NT2/D1 (cell line): ENCODE data around the gene NPTXR.
"Not testable (repeated sequence)": the region's sequence is repeated elsewhere in the genome, so short reads cannot be mapped to it uniquely, and the experiment has no call there.

ENCODE experiments used
- DNase-seq: peaks from one replicate; pipeline ENCODE4 v3.0.0-alpha.2; 2011; ENCODE audit warnings: low read depth, low spot score
- H3K27me3 ChIP-seq: 2 replicates; pipeline ENCODE4 v1.6.0; 2011; ENCODE audit warnings: mild to moderate bottlenecking; ENCODE audit not compliant: insufficient read length, insufficient read depth
- H3K36me3 ChIP-seq: 2 replicates; pipeline ENCODE4 v1.6.1; 2011; ENCODE audit warnings: mild to moderate bottlenecking, low read length, mixed read lengths; ENCODE audit not compliant: insufficient read depth, insufficient read length
- H3K4me1 ChIP-seq: 2 replicates; pipeline ENCODE4 v1.5.1; 2011; ENCODE audit not compliant: insufficient read depth, insufficient read length
- H3K4me3 ChIP-seq: 2 replicates; pipeline ENCODE4 v1.5.1; 2011; ENCODE audit warnings: low read depth; ENCODE audit not compliant: insufficient read length
- H3K9ac ChIP-seq: 2 replicates; pipeline ENCODE4 v1.6.0; 2011; ENCODE audit warnings: low read depth; ENCODE audit not compliant: insufficient read length
- H3K9me3 ChIP-seq: 2 replicates; pipeline ENCODE4 v1.5.1; 2011; ENCODE audit warnings: mild to moderate bottlenecking, low read length; ENCODE audit not compliant: insufficient read depth
- SUZ12 ChIP-seq: IDR thresholded peaks from 2 replicates; pipeline ENCODE4 v1.6.1; 2011; ENCODE audit not compliant: insufficient read length, insufficient read depth; ENCODE audit errors: extremely low read depth
- YY1 ChIP-seq: IDR thresholded peaks from 2 replicates; pipeline ENCODE4 v1.6.1; 2011; ENCODE audit not compliant: insufficient read length, insufficient read depth
- ZNF274 ChIP-seq: IDR thresholded peaks from 2 replicates; pipeline ENCODE4 v1.6.1; 2011; ENCODE audit warnings: mild to moderate bottlenecking, low read depth, low read length

NPTXR gene

GRCh38 chr22:38823637-38824036 lies 20.2 kb downstream of the NPTXR start:
- Histone ChIP-seq H3K9me3 (no peaks in the 10 kb centered on the region), H3K4me1 (no peaks in the 10 kb centered on the region), H3K27me3 (no peaks in the 10 kb centered on the region), H3K9ac (no peak overlapping the region), H3K36me3 (peaks cover 7% of the 10 kb centered on the region), H3K4me3 (no peak overlapping the region)
- TF ChIP-seq ZNF274 (no peak), SUZ12 (no peak), YY1 (no peak)
- DNase-seq, result no peak

DNA sequence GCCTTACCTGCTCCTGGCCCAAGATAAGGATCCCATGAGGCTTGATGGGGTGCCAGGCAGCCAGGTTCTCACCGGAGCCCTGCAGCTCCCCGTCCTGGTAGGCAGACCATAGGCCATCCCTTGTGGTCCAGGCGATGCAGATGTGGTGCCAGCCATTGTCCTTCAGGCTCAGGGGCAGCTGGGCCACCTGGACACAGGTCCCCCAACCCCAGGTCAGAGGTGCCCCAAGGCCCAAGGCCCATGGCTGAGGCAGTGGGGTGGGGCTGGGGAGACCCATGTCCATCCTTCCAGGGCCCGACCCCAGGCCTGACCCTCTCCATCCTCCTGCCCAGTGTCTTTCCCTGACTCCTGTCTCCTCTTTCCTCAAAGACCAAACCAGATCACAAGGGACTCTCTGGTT lies 20.8 kb downstream of the NPTXR start:
- Histone ChIP-seq H3K4me3 (no peak overlapping the region), H3K36me3 (peaks cover 7% of the 10 kb centered on the region), H3K9ac (no peak overlapping the region), H3K27me3 (no peaks in the 10 kb centered on the region), H3K9me3 (no peaks in the 10 kb centered on the region), H3K4me1 (no peaks in the 10 kb centered on the region)
- DNase-seq, result no peak
- TF ChIP-seq YY1 (no peak), ZNF274 (no peak), SUZ12 (no peak)

- no peak overlapping the region for H3K9ac ChIP-seq
- DNase-seq, result no peak
- H3K9me3 ChIP-seq, result no peaks in the 10 kb centered on the region
- H3K27me3 ChIP-seq, result no peaks in the 10 kb centered on the region
- no peak for TF ChIP-seq YY1
- TF ChIP-seq ZNF274, result no peak
- no peak for TF ChIP-seq SUZ12
- H3K4me3 ChIP-seq, result no peak overlapping the region
- H3K4me1 ChIP-seq, result peaks cover 4% of the 10 kb centered on the region
- H3K36me3 ChIP-seq, result no peaks in the 10 kb centered on the region
Measured at GRCh38 chr22:38820020-38820419, 23.8 kb downstream of the NPTXR start.

DNA sequence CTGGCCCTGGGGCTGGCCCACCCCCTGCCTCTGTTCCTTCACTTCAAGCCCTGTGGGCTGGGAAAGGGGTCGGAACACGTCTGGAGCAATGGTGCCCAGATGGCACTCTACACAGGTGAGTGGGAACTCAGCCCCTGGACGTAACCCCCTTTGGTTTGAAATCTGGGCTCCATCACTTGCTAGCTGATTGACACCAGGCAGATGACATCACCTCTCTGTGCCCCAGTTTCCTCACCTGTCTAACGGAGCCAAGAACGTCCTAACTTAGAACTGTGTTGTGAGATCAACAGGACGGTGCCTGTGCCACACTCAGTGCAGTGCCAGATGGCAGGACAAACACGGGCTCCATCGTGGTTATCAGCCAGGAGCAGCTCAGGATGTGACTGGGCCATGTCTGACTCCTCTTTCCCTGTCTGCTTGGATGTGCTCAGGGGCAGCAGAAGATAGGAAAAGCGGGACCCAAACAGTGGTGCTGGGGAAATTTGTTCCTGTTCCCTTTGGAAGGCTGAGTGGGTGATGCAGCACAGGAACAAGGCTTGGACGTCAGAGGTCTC lies 24.4 kb downstream of the NPTXR start:
- Histone ChIP-seq H3K9me3 (no peaks in the 10 kb centered on the region), H3K4me3 (no peak overlapping the region), H3K9ac (no peak overlapping the region), H3K36me3 (no peaks in the 10 kb centered on the region), H3K27me3 (no peaks in the 10 kb centered on the region), H3K4me1 (peaks cover 4% of the 10 kb centered on the region)
- no peak for DNase-seq
- TF ChIP-seq ZNF274 (no peak), SUZ12 (no peak), YY1 (no peak)

DNA sequence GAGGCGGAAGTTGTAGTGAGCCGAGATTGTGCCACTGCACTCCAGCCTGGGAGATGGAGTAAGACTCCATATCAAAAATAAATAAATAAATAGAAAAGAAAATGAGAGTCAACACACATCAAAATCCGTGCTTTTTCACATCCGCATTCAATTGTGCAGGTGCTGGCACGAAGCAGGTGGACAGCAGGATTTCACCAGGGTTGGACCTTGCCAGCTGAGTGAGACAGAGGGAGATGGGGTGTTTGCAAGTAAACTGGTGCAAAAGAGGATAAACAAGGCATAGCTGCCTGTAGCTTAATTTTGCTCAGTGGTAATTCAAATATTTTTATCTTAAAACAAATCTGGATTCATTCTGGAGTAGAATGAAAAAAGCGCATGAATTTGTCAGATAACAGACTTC lies 26.6 kb downstream of the NPTXR start:
- no peak for TF ChIP-seq SUZ12
- TF ChIP-seq YY1, result no peak
- TF ChIP-seq ZNF274, result no peak
- peaks cover 4% of the 10 kb centered on the region for H3K4me1 ChIP-seq
- H3K36me3 ChIP-seq, result no peaks in the 10 kb centered on the region
- no peak overlapping the region for H3K4me3 ChIP-seq
- H3K27me3 ChIP-seq, result no peaks in the 10 kb centered on the region
- no peak overlapping the region for H3K9ac ChIP-seq
- DNase-seq, result no peak
- no peaks in the 10 kb centered on the region for H3K9me3 ChIP-seq

DNA sequence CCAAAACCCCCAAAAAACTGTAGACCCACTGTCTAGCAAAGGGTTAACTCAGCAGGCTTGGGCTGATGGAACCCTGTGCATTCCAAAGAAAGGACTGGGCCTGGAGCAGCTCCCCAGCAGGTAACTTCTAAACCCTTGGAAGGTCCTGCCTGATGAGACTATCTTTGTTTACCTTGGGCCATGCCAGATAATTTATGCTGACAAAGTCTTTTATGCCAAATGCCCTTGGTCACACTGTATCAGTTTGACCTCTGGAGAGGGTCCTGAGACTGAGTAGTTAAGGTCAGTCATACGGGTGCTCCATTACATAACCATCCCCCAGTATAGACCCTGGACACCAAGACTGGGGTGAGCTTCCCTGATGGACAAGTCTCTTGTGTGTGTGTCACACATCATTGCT lies 28.0 kb downstream of the NPTXR start:
- no peaks in the 10 kb centered on the region for H3K36me3 ChIP-seq
- DNase-seq, result no peak
- no peaks in the 10 kb centered on the region for H3K9me3 ChIP-seq

DNA sequence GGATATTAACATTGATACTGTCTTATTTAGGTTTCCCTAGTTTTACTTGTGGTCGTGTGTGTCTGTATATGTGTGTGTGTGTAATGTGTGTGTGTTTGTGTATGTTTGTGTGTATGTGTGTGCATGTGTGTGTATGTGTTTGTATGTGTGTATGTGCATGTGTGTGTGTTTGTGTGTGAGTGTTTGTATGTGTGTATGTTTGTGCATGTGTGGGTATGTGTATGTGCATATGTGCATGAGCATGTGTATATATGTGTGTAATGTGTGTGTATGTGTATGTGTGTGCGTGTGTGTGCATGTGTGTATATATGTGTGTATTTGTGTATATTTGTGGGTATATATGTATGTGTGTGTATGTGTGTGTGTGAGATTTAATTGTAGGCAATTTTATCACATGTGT lies 32.6 kb downstream of the NPTXR start:
- no peaks in the 10 kb centered on the region for H3K9me3 ChIP-seq
- TF ChIP-seq SUZ12, result no peak
- TF ChIP-seq ZNF274, result no peak
- no peak for TF ChIP-seq YY1
- no peaks in the 10 kb centered on the region for H3K27me3 ChIP-seq
- no peaks in the 10 kb centered on the region for H3K36me3 ChIP-seq
- H3K4me1 ChIP-seq, result peaks cover 4% of the 10 kb centered on the region
- DNase-seq, result no peak
- no peak overlapping the region for H3K9ac ChIP-seq
- no peak overlapping the region for H3K4me3 ChIP-seq

More for the DNA sequence above, 28.0 kb downstream of the NPTXR start:
- H3K9ac ChIP-seq, result no peak overlapping the region
- TF ChIP-seq YY1 (no peak), ZNF274 (no peak), SUZ12 (no peak)
- peaks cover 4% of the 10 kb centered on the region for H3K4me1 ChIP-seq
- H3K4me3 ChIP-seq, result no peak overlapping the region
- H3K27me3 ChIP-seq, result no peaks in the 10 kb centered on the region

DNA sequence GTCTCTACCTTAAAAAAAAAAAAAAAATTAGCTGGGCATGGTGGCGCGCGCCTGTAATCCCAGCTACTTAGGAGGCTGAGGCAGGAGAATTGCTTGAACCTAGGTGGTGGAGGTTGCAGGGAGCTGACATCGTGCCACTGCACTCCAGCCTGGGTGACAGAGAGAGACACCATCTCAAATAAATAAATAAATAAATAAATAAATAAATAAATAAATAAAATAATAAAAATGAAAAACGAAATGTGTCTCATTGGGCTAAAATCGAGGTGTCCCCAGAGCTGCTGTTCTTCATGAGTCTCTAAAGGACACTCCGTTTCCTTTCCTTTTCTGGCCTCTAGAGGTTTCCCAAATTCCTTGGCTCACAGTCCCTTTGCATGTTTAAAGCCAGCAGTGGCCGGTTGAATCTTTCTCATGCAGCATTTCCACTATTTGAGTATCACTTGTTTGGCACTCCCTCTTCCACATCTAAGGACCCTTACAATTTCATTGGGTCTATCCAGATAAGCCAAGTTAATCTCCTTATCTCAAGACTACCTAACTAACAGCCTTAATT lies 38.7 kb downstream of the NPTXR start:
- H3K9ac ChIP-seq, H3K9me3 ChIP-seq, H3K36me3 ChIP-seq, H3K4me1 ChIP-seq, H3K27me3 ChIP-seq, H3K4me3 ChIP-seq, DNase-seq: not testable (repeated sequence)
